ENCODE results near the gene RBM22. TPM values are rescaled to one million over a fixed set of nuclear protein-coding genes. Genes with fewer than 3 reads are reported as not detected.

Gene RBM22
- total RNA-seq, 2 donors from 2014 or later = 72.5 to 80.0 TPM

DNA sequence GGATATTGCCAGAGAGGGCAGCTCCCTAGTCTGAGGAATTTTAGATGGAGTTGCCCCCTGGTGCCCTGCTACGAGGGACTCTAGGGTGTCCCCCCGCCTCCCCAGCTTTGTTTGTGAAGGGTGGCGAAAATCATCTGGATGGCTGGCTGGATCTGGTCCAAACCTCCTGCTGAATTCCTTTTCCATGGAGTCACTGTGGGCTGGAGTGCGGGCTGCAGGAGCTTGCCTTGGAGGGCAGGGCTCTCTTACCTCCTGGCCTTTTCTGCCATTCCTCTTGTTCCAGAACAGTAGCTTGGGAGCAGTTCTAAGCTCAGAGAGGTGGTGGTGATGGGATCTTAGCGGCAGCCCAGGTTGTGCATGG is 58.3 kb downstream of the RBM22 start:
- Mint-ChIP-seq H3K27me3 (peaks cover 2 to 11% of the 10 kb centered on the region in 2 donors), H3K27ac (no peak overlapping the region), H3K9me3 (no peaks in the 10 kb centered on the region), H3K4me1 (ENCODE audit: low read depth in 2 of 2) (no peaks in the 10 kb centered on the region), H3K36me3 (no peaks in the 10 kb centered on the region), H3K4me3 (no peak overlapping the region)
- ATAC-seq = no peak
- DNase-seq (ENCODE audit: low spot score) = no peak

DNA sequence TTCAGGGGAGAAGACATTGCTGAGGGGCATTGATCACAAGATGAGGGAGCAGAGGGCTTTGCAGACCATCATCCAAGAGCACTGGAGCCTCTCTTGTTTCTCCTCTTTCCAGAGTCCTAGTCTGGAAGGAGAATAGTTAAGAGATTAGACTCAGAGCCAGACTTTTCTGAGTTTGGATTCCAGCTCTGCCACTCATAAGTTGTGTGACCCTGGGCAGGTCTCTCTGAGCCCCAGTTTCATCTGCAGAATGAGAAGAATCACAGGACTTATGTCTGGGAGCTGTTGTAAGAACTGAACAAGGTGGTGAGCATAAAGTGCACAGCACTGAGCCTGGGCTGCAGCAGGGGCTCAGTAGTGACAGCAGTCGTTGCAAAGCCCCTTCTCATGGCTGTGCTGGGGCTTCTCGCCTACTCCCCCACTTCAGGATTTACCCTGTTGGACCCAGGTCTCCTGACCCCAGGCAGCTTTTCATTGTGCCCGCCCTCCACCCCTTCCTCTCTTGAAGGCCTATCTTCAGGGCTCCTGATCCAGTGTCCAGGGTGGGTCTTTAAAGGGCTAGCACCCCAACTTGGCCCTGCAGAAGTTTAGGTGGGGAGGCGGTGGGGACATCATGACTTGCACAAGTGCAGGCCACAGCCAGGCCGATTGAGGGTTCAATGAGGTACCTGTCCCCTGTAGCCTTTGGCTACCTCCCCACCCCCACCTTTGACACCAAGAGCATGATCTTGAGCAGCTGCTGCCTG is 58.9 kb downstream of the RBM22 start:
- no peak overlapping the region for H3K4me3 Mint-ChIP-seq
- no peak overlapping the region for H3K27ac Mint-ChIP-seq
- H3K36me3 Mint-ChIP-seq = no peaks in the 10 kb centered on the region
- DNase-seq (ENCODE audit: low spot score) (no peak), ATAC-seq (no peak)
- no peaks in the 10 kb centered on the region for H3K9me3 Mint-ChIP-seq
- H3K4me1 Mint-ChIP-seq (ENCODE audit: low read depth in 2 of 2) = no peaks in the 10 kb centered on the region
- peaks cover 3 to 12% of the 10 kb centered on the region in 2 donors for H3K27me3 Mint-ChIP-seq

DNA sequence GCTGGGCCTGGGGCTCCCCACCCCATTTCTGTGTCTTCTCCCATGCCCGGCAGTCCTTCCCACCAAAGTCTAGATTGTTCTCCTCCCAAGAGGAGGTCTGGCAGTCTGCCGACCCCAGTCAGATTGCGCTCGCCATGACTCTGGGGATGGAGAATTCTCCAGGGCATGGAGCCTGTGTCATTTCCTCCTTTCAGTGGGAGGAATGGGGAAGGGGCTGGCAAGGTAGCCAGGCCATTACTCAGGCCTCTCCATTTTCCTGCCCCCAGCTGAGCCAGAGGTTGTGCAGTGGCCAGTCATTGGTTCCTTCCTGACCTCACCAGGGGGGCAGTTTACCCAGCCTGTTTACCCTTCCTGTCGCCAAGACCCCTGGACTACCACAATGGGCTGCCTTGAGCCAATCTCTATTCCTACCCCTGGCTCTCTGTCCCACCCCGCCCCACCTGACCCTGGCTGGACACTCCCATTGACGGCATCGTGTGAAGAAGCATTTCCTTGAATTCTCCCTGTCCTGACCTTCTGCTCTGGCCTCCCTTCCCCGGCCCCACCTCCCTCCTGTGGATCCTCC is 59.8 kb downstream of the RBM22 start:
- Mint-ChIP-seq H3K36me3 (no peaks in the 10 kb centered on the region), H3K9me3 (no peaks in the 10 kb centered on the region), H3K4me3 (no peak overlapping the region), H3K4me1 (ENCODE audit: low read depth in 2 of 2) (no peaks in the 10 kb centered on the region), H3K27ac (no peak overlapping the region), H3K27me3 (peaks cover 9 to 19% of the 10 kb centered on the region in 2 donors)
- DNase-seq (ENCODE audit: low spot score) = no peak
- no peak for ATAC-seq

Other genes with a start within 250 kb of the RBM22 start
- gene NDST1, start 192.9 kb downstream of the RBM22 start, total RNA-seq = 1 to 10 TPM; 4.0 to 7.8 TPM
- 1 to 10 TPM; 1.0 to 9.3 TPM for gene SYNPO, start 60.4 kb downstream of the RBM22 start, total RNA-seq
- not detected for gene MYOZ3, start 39.8 kb downstream of the RBM22 start, total RNA-seq
- 10 to 100 TPM; 54.1 to 68.8 TPM for gene DCTN4, start 58.0 kb upstream of the RBM22 start, total RNA-seq
- 10 to 100 TPM; 24.5 to 30.4 TPM for gene SMIM3, start 77.7 kb upstream of the RBM22 start, total RNA-seq
- 1 to 10 TPM; 1.5 to 2.2 TPM for gene IRGM, start 145.5 kb upstream of the RBM22 start, total RNA-seq
- gene ZNF300, start 203.9 kb upstream of the RBM22 start, total RNA-seq = 1 to 10 TPM; 4.0 to 7.4 TPM

Data from natural killer cell treated with Interleukin-12 subunit alpha and Interleukin-12 subunit beta and Interleukin-15 and Interleukin-18, amount 100 ng/mL, for 72 hours (primary cell).